Measurements from ENCODE around the gene FLNB.

GRCh38 chr3:57968501-57968900 is 39.7 kb upstream of the FLNB start:
- TF ChIP-seq, protein P1, sequence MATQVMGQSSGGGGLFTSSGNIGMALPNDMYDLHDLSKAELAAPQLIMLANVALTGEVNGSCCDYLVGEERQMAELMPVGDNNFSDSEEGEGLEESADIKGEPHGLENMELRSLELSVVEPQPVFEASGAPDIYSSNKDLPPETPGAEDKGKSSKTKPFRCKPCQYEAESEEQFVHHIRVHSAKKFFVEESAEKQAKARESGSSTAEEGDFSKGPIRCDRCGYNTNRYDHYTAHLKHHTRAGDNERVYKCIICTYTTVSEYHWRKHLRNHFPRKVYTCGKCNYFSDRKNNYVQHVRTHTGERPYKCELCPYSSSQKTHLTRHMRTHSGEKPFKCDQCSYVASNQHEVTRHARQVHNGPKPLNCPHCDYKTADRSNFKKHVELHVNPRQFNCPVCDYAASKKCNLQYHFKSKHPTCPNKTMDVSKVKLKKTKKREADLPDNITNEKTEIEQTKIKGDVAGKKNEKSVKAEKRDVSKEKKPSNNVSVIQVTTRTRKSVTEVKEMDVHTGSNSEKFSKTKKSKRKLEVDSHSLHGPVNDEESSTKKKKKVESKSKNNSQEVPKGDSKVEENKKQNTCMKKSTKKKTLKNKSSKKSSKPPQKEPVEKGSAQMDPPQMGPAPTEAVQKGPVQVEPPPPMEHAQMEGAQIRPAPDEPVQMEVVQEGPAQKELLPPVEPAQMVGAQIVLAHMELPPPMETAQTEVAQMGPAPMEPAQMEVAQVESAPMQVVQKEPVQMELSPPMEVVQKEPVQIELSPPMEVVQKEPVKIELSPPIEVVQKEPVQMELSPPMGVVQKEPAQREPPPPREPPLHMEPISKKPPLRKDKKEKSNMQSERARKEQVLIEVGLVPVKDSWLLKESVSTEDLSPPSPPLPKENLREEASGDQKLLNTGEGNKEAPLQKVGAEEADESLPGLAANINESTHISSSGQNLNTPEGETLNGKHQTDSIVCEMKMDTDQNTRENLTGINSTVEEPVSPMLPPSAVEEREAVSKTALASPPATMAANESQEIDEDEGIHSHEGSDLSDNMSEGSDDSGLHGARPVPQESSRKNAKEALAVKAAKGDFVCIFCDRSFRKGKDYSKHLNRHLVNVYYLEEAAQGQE (IDR thresholded peaks at IDR 0.05; ENCODE audit: insufficient read depth in 1 of 2, low read depth in 2 of 2, low read length in 2 of 2) = no peak
- TF ChIP-seq POLR2AphosphoS5 (IDR thresholded peaks at IDR 0.05; ENCODE audit: low read depth, low read length) (no peak), FOXP2 (optimal IDR thresholded peaks at IDR 0.05; ENCODE audit: borderline replicate concordance, extremely low read depth, extremely low read length, insufficient read depth) (no peak)

All from PFSK-1 (cell line).